ENCODE data around the gene NUDT16.

Gene NUDT16

GRCh38 chr3:131435000-131435399 lies 53.4 kb downstream of the NUDT16 start:
- no peak for FAIRE-seq

More at GRCh38 chr3:131435000-131435399, 53.4 kb downstream of the NUDT16 start:
- DNase-seq (ENCODE audit: insufficient read length, low spot score), result no peak
